ENCODE measurements around the gene ZPBP.

The ZPBP gene

DNA sequence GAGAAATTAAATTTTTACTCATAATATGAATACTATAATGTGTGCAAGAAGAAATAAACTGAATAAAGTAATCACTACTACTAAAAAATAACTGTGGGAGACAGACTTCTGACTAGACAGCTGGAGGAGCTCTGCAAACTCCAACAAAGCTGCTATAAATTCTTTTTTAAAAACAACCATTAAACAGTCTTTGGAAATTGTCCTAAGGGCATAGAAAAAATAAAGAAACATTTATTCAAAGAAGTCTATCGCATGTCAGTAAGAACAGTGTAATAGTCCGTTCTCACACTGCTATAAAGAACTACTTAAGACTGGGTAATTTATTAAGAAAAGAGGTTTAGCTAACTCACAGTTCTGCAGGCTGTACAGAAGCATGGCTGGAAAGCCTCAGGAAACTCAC lies 56.0 kb downstream of the ZPBP start:
- no peak for DNase-seq

DNA sequence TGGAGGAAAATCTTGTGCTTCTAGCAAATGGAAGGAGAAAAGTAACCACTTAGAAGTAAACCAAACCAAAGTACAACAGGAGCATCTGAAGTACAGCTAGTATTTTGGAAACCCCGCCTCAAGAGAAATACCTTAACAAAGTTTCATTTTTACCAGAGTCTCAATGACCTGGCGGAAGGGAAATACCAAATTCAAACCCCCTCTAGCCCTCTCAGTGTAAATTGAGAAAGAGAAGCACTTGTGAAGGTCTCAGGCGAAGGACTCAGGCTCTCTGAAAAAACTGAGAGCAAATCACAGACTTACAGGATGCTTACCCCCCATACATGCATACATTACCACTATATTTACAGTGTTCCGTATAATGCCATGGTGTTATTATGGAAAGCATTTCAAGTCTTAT lies 70.1 kb downstream of the ZPBP start:
- no peak for DNase-seq

DNA sequence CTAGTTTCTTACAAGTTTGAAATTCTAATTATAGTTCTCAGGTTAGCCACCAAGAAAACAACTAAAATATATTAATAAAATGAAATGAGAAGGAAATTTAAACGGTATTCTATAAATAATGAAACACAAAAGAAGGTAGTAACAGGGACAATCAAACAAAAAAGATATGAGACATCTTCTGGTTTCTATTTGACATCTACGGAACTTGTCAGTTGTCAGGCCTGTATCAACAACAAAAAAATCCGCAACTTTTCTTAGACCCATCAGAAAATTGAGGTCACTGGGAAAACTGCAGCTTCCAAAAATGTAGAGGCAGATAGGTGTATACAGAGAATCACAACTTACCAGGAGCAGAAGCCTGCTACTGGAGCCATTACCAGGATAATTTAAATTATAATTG lies 70.6 kb downstream of the ZPBP start:
- DNase-seq = no peak

DNA sequence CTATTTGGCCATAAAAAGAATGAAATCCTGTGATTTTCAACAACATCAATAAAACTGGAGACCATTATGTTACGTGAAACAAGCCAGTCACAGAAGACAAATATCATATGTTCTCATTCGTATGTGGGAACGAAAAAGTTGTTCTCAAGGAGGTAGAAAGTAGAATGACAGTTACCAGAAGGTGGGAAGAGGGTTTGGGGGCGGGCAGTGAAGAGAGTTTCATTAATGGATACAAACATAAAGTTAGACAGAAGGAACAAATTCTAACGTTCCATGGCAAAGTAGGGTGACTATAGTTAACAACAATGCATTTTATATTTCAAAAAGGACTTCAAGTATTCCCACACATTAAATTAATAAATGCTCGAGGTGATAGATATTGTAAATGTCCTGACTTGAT lies 97.4 kb downstream of the ZPBP start:
- no peak for DNase-seq

DNA sequence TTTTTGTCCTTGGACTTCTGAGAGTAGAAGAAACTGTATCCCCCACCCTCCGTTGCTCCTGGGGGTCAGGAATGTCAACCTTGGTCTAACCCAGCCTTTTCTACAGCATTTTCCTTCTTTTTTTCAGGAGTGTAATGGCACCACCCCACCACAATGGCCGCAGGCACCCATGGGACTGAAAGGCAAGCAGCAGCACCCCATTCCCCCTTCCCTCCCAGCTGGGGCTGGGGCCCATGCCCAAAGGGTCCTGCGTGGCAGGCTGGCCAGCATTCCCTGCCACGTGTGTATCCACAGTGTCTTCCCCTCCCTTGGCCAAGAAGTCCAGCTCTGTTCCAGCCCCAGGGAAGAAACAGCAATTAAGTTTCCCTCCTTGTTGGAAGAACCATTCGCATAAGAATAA lies 106.9 kb downstream of the ZPBP start:
- DNase-seq = no peak

DNA sequence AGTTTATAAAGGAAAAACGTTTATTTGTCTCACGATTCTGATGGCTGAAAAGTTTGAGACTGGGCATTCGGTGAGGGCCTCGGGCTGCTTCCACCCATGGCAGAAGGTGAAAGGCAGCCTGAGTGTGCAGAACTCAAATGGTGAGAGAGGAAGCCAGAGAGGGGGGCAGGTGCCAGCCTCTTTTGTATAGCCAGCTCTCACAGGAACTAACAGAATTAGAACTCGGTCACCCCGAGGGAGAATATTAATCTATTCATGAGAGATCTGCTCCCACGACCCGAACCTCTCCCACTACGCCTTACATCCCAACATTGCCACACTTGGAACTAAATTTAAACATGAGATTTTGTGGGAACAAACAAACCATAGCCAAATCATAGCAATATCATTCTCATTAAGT lies 112.6 kb downstream of the ZPBP start:
- DNase-seq = no peak

DNA sequence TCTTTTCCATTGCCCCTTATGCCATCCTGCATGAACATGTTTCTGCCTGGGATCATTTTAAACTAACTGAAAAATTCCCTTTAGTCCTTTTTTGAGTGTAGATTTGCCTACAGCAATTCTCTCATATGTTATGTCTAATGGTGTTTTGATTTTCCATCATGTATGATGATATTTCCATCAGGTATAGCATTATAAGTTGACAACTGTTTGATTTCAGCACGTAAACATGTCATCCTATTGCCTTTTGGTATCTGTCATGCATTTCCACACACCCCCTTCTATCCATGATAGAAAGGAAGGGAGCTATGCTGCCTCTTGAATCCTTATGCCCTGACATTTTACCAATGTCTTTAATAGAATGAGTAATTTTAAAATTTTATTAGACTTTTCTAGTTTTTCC lies 116.8 kb downstream of the ZPBP start:
- no peak for DNase-seq

DNA sequence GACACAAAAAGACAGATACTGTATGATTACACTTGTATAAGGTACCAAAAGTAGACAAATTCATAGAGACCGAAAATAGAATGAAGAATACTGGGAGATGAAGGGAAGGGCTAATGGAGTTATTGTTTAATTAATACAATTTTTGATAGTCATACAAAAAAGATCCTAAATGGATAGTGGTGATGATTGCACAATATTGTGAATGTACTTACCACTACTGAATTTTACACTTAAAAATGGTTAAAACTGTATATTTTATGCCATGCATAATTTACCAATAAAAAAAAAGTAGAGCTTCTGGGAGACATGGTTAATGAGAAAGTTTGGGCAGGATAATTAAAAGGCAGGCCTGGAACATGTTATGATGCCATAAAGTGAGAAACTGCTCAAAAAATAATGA lies 119.0 kb downstream of the ZPBP start:
- DNase-seq = no peak

DNA sequence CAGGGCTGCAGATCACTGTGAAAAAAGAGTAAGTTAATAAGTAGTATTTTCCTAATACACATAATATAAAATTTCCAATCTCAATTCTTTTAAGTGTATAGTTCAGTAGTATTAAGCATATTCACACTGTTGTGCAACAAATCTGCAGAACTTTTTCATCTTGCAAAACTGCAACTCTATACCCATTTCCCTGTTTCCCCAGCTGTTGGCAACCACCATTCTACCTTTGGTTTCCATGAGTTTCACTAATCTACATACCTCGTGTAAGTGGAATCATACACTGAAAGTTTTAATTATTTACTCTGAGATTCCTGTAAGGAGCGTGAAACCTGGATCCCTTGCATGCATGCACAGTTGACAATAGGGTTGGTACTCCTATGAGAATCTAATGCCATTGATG lies 155.4 kb downstream of the ZPBP start:
- no peak for DNase-seq

DNA sequence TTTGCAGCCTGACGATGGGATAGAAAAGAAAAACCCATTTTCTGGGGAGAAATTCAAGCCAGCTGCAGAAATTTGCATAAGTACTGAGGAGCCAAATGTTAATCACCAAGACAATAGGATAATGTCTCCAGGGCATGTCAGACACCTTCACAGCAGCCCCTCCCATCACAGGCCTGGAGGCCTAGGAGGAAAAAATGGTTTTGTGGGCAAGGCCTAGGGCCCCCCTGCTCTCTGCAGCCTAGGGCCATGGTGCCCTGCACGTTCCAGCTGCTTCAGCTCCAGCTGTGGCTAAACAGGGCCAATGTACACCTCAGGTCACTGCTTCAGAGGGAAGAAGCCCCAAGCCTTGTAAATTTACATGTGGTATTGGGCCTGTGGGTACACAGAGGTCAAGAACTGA lies 161.4 kb downstream of the ZPBP start:
- DNase-seq = no peak

DNA sequence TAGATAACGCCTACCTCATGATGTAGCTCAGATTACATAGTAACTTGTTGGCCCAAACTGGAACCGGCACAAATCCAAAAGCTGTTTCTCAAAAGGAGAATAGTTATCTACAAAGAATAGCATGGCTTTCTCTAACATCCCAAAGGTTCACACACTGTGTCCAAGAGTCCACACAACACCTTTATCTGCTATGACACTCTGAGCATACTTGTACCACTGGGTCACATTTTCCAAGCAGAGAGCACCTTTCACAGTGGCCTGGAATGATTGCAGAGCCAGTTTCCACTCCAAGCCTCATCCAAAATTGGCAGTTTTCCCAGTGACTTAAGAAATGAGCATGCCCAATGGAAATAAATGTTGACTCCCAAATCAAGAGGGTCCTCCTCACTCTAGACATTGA lies 164.3 kb downstream of the ZPBP start:
- no peak for DNase-seq

DNA sequence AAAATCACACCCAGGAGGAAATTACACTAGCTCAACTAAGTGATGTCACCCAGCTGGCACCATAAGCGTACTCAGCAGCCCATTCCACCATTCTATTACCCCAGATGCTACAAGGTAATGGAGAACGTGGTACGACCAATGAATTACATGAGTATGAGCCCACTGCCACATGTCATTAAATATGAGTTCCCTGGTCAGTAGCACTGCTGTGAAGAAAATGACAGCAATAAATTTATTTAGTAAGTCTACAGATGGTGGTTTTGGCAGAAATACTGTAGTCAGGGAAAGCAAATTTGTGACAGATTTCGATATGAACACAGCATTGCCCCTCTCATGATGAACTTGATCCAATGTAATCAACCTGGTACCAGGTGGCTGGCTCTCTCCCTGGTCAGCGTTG lies 165.4 kb downstream of the ZPBP start:
- DNase-seq = no peak

DNA sequence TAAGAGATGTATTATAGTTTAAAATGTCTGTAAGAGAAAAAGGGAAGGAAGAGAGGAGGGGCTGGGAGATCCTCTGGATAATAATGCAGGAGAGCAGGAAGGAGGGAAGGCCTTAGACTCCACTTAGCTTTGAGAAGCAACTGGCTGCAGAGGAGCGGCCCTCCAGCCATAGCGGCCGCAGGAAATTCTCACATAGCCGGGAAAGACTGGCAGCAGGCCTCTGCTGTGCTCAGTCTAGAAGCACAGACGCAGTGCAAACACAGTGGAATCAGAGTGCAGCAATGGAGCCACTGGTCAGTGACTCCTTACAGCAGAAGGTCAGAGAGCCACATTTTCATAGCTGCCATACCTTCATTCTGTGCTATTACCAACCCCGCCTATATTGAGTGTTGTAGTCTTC lies 166.3 kb downstream of the ZPBP start:
- DNase-seq = no peak

DNA sequence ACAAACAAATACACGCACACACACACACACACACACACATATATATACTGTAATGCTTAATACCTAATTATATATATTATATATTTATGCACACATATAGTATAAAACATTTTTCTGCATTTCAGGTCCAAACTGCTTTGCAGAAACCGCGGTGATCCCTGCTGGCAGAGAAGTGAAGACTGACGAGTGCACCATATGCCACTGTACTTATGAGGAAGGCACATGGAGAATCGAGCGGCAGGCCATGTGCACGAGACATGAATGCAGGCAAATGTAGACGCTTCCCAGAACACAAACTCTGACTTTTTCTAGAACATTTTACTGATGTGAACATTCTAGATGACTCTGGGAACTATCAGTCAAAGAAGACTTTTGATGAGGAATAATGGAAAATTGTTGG lies 181.1 kb downstream of the ZPBP start:
- DNase-seq = no peak

DNA sequence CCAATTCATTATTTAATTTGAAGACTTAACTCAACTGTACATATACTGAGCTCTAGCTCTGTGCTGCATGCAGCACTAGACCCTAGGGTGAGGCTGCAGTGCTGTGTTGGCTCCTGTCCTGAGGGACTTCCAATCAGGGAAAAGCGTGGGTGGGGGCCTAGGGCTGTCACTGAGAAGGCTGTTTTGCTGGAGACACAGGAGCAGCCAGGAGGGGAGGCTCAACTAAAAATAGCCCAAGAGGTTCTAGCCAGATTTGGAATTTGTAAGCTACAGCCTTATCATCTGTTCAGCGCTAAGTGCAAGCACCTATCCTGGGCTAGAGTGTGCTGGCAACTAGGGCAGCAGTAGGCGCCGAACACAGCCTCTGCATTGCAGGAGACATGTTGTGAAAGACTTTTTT lies 198.5 kb downstream of the ZPBP start:
- no peak for DNase-seq

DNA sequence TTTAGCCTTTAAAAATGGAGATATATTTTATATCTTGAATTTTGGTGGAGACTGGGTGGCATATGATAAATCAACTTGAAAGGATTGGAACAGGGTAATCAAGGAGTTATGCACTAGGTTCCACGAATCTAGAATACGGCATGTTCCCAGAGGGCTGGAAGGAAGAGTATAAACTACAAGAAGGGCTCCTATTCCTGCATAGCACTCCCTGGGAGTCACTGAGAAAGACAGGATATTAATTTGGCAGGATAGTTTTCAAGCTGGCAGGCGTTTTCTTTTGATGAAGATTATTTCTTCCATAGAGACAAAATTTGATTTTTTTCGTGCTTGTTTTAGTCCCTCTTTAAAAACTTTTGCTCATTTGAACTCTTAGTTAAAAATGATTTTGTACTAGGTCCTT lies 199.9 kb downstream of the ZPBP start:
- no peak for DNase-seq

DNA sequence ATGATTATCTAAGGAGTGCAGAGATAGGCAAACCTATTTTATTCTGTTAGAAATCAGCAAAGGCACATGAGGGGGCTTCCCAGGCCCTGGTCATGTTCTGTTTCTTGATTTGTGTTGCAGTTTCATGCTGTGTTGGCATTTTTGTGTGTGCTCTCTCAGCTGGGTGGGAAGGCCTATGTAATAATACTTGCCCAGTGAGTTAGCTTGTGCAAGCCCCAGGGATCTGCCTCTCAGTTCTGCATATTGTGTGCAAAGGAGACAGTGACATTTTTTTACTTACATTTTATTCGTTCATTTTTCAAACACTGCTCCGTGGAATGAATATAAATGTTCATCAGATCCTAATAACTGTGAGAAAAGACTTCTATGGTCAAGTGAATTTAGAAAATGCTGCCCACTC lies 200.6 kb downstream of the ZPBP start:
- no peak for DNase-seq

All from NCI-H1105 (cell line).